K562 (cell line): Measurements from ENCODE around the gene RUVBL1. TPM values are rescaled to one million over a fixed set of nuclear protein-coding genes. Genes with fewer than 3 reads are reported as not detected.

Experiments
- AFF4 ChIP-seq: sonication (generic); formaldehyde crosslinking; IDR thresholded peaks from 2 replicates; pipeline ENCODE4 v1.8.0; 2023; ENCODE audit warnings: mild to moderate bottlenecking, missing genetic modification reagents
- CBX2 ChIP-seq: fragments of 200-600 bp; sonication (generic); IDR thresholded peaks from one replicate; pipeline ENCODE4 v1.6.1; 2012; ENCODE audit warnings: mild to moderate bottlenecking, low read length, inconsistent platforms; ENCODE audit not compliant: insufficient read depth, poor library complexity, severe bottlenecking
- ELK3 ChIP-seq: fragments of 450-650 bp; formaldehyde crosslinking; IDR thresholded peaks from 2 replicates; pipeline ENCODE4 v1.4.0; 2020; ENCODE audit warnings: mild to moderate bottlenecking
- GABPB1 ChIP-seq: sonication (generic); formaldehyde crosslinking; IDR thresholded peaks from 2 replicates; pipeline ENCODE4 v1.8.0; 2022; ENCODE audit warnings: mild to moderate bottlenecking, missing genetic modification reagents
- GMEB1 ChIP-seq: fragments of 250-450 bp; sonication (Bioruptor Pico); IDR thresholded peaks from 2 replicates; pipeline ENCODE4 v1.4.0; 2020; ENCODE audit warnings: mild to moderate bottlenecking
- HDGF ChIP-seq: fragments of 450-650 bp; IDR thresholded peaks from 2 replicates; pipeline ENCODE4 v1.6.1; 2016
- MTA1 ChIP-seq: fragments of 450-650 bp; IDR thresholded peaks from 2 replicates; pipeline ENCODE4 v1.6.1; 2017; ENCODE audit warnings: borderline replicate concordance
- SOX6 ChIP-seq: fragments of 450-650 bp; IDR thresholded peaks from 2 replicates; pipeline ENCODE4 v1.6.1; 2014; ENCODE audit warnings: mild to moderate bottlenecking
- SP1 ChIP-seq: sonication (generic); formaldehyde crosslinking; IDR thresholded peaks from 2 replicates; pipeline ENCODE4 v1.8.1; 2022; ENCODE audit warnings: mild to moderate bottlenecking, missing genetic modification reagents
- ZNF24 ChIP-seq: fragments of 450-650 bp; IDR thresholded peaks from 2 replicates; pipeline ENCODE4 v1.6.1; 2016
- ZNF324 ChIP-seq: fragments of 250-450 bp; sonication (Bioruptor Pico); IDR thresholded peaks from 2 replicates; pipeline ENCODE4 v1.4.0; 2020; ENCODE audit warnings: mild to moderate bottlenecking
- ZNF407 ChIP-seq: fragments of 450-650 bp; IDR thresholded peaks from 2 replicates; pipeline ENCODE4 v1.6.1; 2016; ENCODE audit warnings: low read depth
- polyA plus RNA-seq, 8 experiments: library from polyadenylated mRNA; depleted of rRNA in 4 of 8; stranded (reverse) in 5 of 8; unstranded in 3 of 8; fragments of >200 nt; fragmentation: Nextera tagmentation in 2 of 8; fragmentation: Illumina TruSeq in 1 of 8; extraction: Ambion mirVana in 2 of 8; extraction: Trizol in 1 of 8; gene quantifications; 2 replicates each; pipeline versions ENCODE4 v1.2.1 to v1.2.3, GENCODE V29; 2011 to 2014; ENCODE audit warnings: inconsistent platforms in 1 of 8, missing spikeins in 1 of 8
- total RNA-seq, 7 experiments: library from RNA; depleted of rRNA in 6 of 7; stranded (reverse); fragments of >200 nt in 6 of 7; fragmentation: Illumina TruSeq in 2 of 7; extraction: Trizol in 2 of 7; gene quantifications; 2 replicates each; pipeline versions ENCODE4 v1.2.1 to v1.2.3, GENCODE V29; 2011 to 2021; ENCODE audit warnings: low replicate concordance in 1 of 7

RUVBL1 gene
- total and polyA plus RNA-seq, 9 of the 15 experiments (the other 6 are each of a cell fraction or from before 2014, with no cell fraction given): 20.7 to 147 (median 113) TPM

- TF ChIP-seq ZNF407 (no peak), HDGF (no peak), CBX2 (no peak), ELK3 (no peak), MTA1 (no peak), AFF4 (CRISPR knock-in tag) (no peak), SOX6 (no peak), ZNF324 (no peak), GMEB1 (CRISPR knock-in tag) (no peak), SP1 (CRISPR knock-in tag) (no peak), GABPB1 (CRISPR knock-in tag) (no peak), ZNF24 (no peak)
These were observed 9.5 kb downstream of the RUVBL1 start (continued) for GRCh38 chr3:128113817-128114794.
